ENCODE results near the gene BIRC3.

The BIRC3 gene

GRCh38 chr11:102330231-102330630, 12.9 kb downstream of the BIRC3 start:
- no peaks in the 10 kb centered on the region for H3K79me1 ChIP-seq (ENCODE audit: low read depth, low read length)
- H2BK5ac ChIP-seq (ENCODE audit: low read length), result no peak overlapping the region
- no peak overlapping the region for H2BK120ac ChIP-seq (ENCODE audit: low read depth, low read length)
- no peak overlapping the region for H3K23ac ChIP-seq (ENCODE audit: low read depth, low read length, poor library complexity)
- H2BK12ac ChIP-seq (ENCODE audit: low read length), result no peak overlapping the region
- no peaks in the 10 kb centered on the region for H3K36me3 ChIP-seq (replicated peaks in 1 of 2; ENCODE audit: control insufficient read depth in 2 of 2, insufficient read depth in 2 of 2, low read length in 2 of 2)
- no peak overlapping the region for H3K4me3 ChIP-seq (ENCODE audit: low read length in 2 of 2)
- H3K27me3 ChIP-seq (ENCODE audit: control insufficient read depth in 3 of 3, insufficient read depth in 3 of 3, low read depth in 1 of 3, low read length in 3 of 3), result no peaks in the 10 kb centered on the region
- H2AK5ac ChIP-seq (ENCODE audit: low read depth, low read length), result no peak overlapping the region
- H3K14ac ChIP-seq (ENCODE audit: low read length), result no peak overlapping the region
- no peak overlapping the region for H2AFZ ChIP-seq (ENCODE audit: low read length)
- no peak overlapping the region for H3K4ac ChIP-seq (ENCODE audit: low read length)
- H4K91ac ChIP-seq (ENCODE audit: low read depth, low read length, poor library complexity), result no peak overlapping the region
- no peak overlapping the region for H4K8ac ChIP-seq (ENCODE audit: low read depth, low read length)
- H3K4me2 ChIP-seq (ENCODE audit: insufficient read depth, low read length, poor library complexity, severe bottlenecking), result no peak overlapping the region
- H3K9ac ChIP-seq (ENCODE audit: low read depth, low read length, poor library complexity), result no peak overlapping the region
- H2BK15ac ChIP-seq (ENCODE audit: low read length), result no peak overlapping the region
- H3K27ac ChIP-seq (replicated peaks; ENCODE audit: low read length), result no peak overlapping the region
- DNase-seq (ENCODE audit: low spot score), result no peak
- H3K4me1 ChIP-seq (ENCODE audit: control insufficient read depth in 2 of 2, insufficient read depth in 1 of 2, low read depth in 1 of 2, low read length in 2 of 2), result no peaks in the 10 kb centered on the region
- no peak overlapping the region for H3K18ac ChIP-seq (ENCODE audit: low read length)
- H3K9me3 ChIP-seq (replicated peaks in 1 of 2; ENCODE audit: control insufficient read depth in 2 of 2, insufficient read depth in 1 of 2, low read depth in 1 of 2, low read length in 2 of 2), result no peaks in the 10 kb centered on the region

DNA sequence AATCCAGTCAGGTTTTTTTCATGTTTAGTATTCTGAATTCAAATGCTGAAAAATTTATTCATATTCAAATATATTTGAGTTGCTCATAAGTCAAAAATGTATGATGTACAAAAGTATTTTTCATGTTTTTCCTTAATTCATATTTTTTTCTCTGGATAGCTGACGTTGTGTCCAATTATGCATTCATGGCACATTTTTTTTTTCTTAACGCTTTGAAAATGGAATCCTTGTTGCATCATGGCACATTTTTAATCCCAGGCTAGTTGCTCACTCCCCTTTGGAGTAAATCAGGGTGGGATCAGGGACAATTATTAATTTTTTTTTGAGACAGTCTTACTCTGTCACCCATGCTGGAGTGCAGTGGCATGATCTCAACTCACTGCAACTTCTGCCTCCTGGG, 14.1 kb downstream of the BIRC3 start:
- no peak overlapping the region for H2BK12ac ChIP-seq (ENCODE audit: low read length)
- H3K9ac ChIP-seq (ENCODE audit: low read depth, low read length, poor library complexity), result no peak overlapping the region
- WGBS, 2 donors (ENCODE audit: extremely low coverage in 2 of 2, insufficient read length in 2 of 2, insufficient replicate concordance in 1 of 2), result no CpG with 5 or more reads among the region's 2 CpGs
- H3K27me3 ChIP-seq (ENCODE audit: control insufficient read depth in 3 of 3, insufficient read depth in 3 of 3, low read depth in 1 of 3, low read length in 3 of 3), result no peaks in the 10 kb centered on the region
- no peak overlapping the region for H3K23ac ChIP-seq (ENCODE audit: low read depth, low read length, poor library complexity)
- no peak overlapping the region for H3K27ac ChIP-seq (replicated peaks; ENCODE audit: low read length)
- no peak overlapping the region for H4K8ac ChIP-seq (ENCODE audit: low read depth, low read length)
- no peak overlapping the region for H3K18ac ChIP-seq (ENCODE audit: low read length)
- no peak overlapping the region for H2AK5ac ChIP-seq (ENCODE audit: low read depth, low read length)
- no peaks in the 10 kb centered on the region for H3K79me1 ChIP-seq (ENCODE audit: low read depth, low read length)
- no peak overlapping the region for H3K4ac ChIP-seq (ENCODE audit: low read length)
- no peak for DNase-seq (ENCODE audit: low spot score)
- H3K36me3 ChIP-seq (replicated peaks in 1 of 2; ENCODE audit: control insufficient read depth in 2 of 2, insufficient read depth in 2 of 2, low read length in 2 of 2), result no peaks in the 10 kb centered on the region
- H3K4me1 ChIP-seq (ENCODE audit: control insufficient read depth in 2 of 2, insufficient read depth in 1 of 2, low read depth in 1 of 2, low read length in 2 of 2), result no peaks in the 10 kb centered on the region
- H2AFZ ChIP-seq (ENCODE audit: low read length), result no peak overlapping the region
- no peaks in the 10 kb centered on the region for H3K9me3 ChIP-seq (replicated peaks in 1 of 2; ENCODE audit: control insufficient read depth in 2 of 2, insufficient read depth in 1 of 2, low read depth in 1 of 2, low read length in 2 of 2)
- H2BK120ac ChIP-seq (ENCODE audit: low read depth, low read length), result no peak overlapping the region
- H3K4me2 ChIP-seq (ENCODE audit: insufficient read depth, low read length, poor library complexity, severe bottlenecking), result no peak overlapping the region
- no peak overlapping the region for H2BK5ac ChIP-seq (ENCODE audit: low read length)
- no peak overlapping the region for H3K4me3 ChIP-seq (ENCODE audit: low read length in 2 of 2)
- H2BK15ac ChIP-seq (ENCODE audit: low read length), result no peak overlapping the region
- H4K91ac ChIP-seq (ENCODE audit: low read depth, low read length, poor library complexity), result no peak overlapping the region
- H3K14ac ChIP-seq (ENCODE audit: low read length), result no peak overlapping the region

DNA sequence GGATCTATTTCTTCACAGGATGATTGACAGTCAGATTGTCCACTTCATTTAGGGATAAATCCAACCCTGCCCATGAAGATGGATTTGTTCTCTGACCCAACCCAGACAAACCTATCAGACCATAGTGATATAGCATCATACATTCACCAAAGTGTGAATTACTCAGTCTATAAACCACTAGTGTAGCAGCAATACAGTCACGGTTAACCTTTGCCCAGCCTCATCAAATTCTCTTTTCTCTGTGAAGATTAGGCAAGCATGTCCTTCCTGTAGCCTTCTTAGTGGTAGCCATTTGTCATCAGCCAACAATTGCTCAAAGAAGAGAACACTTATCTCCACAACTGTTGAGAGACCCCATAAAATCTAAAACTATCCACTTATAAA, 15.3 kb downstream of the BIRC3 start:
- no peak for DNase-seq (ENCODE audit: low spot score)
- no CpG with 5 or more reads among the region's 1 CpG for WGBS, 2 donors (ENCODE audit: extremely low coverage in 2 of 2, insufficient read length in 2 of 2, insufficient replicate concordance in 1 of 2)
- no peak overlapping the region for H2BK5ac ChIP-seq (ENCODE audit: low read length)
- H3K4me2 ChIP-seq (ENCODE audit: insufficient read depth, low read length, poor library complexity, severe bottlenecking), result no peak overlapping the region
- no peak overlapping the region for H4K8ac ChIP-seq (ENCODE audit: low read depth, low read length)
- no peaks in the 10 kb centered on the region for H3K9me3 ChIP-seq (replicated peaks in 1 of 2; ENCODE audit: control insufficient read depth in 2 of 2, insufficient read depth in 1 of 2, low read depth in 1 of 2, low read length in 2 of 2)
- no peak overlapping the region for H3K27ac ChIP-seq (replicated peaks; ENCODE audit: low read length)
- no peak overlapping the region for H4K91ac ChIP-seq (ENCODE audit: low read depth, low read length, poor library complexity)
- H3K27me3 ChIP-seq (ENCODE audit: control insufficient read depth in 3 of 3, insufficient read depth in 3 of 3, low read depth in 1 of 3, low read length in 3 of 3), result no peaks in the 10 kb centered on the region
- no peaks in the 10 kb centered on the region for H3K4me1 ChIP-seq (ENCODE audit: control insufficient read depth in 2 of 2, insufficient read depth in 1 of 2, low read depth in 1 of 2, low read length in 2 of 2)
- H3K9ac ChIP-seq (ENCODE audit: low read depth, low read length, poor library complexity), result no peak overlapping the region
- no peak overlapping the region for H2BK15ac ChIP-seq (ENCODE audit: low read length)
- H3K79me1 ChIP-seq (ENCODE audit: low read depth, low read length), result no peaks in the 10 kb centered on the region
- H3K14ac ChIP-seq (ENCODE audit: low read length), result no peak overlapping the region
- H3K18ac ChIP-seq (ENCODE audit: low read length), result no peak overlapping the region
- no peak overlapping the region for H2AFZ ChIP-seq (ENCODE audit: low read length)
- H2BK120ac ChIP-seq (ENCODE audit: low read depth, low read length), result no peak overlapping the region
- no peak overlapping the region for H3K23ac ChIP-seq (ENCODE audit: low read depth, low read length, poor library complexity)
- no peak overlapping the region for H3K4me3 ChIP-seq (ENCODE audit: low read length in 2 of 2)
- H3K36me3 ChIP-seq (replicated peaks in 1 of 2; ENCODE audit: control insufficient read depth in 2 of 2, insufficient read depth in 2 of 2, low read length in 2 of 2), result no peaks in the 10 kb centered on the region
- H2BK12ac ChIP-seq (ENCODE audit: low read length), result no peak overlapping the region
- no peak overlapping the region for H2AK5ac ChIP-seq (ENCODE audit: low read depth, low read length)
- no peak overlapping the region for H3K4ac ChIP-seq (ENCODE audit: low read length)

- H3K18ac ChIP-seq (ENCODE audit: low read length), result no peak overlapping the region
- H3K14ac ChIP-seq (ENCODE audit: low read length), result no peak overlapping the region
- no peak overlapping the region for H3K4me2 ChIP-seq (ENCODE audit: insufficient read depth, low read length, poor library complexity, severe bottlenecking)
- H4K8ac ChIP-seq (ENCODE audit: low read depth, low read length), result no peak overlapping the region
- no peaks in the 10 kb centered on the region for H3K4me1 ChIP-seq (ENCODE audit: control insufficient read depth in 2 of 2, insufficient read depth in 1 of 2, low read depth in 1 of 2, low read length in 2 of 2)
- no peak overlapping the region for H3K9ac ChIP-seq (ENCODE audit: low read depth, low read length, poor library complexity)
- no peaks in the 10 kb centered on the region for H3K79me1 ChIP-seq (ENCODE audit: low read depth, low read length)
- no peak for DNase-seq (ENCODE audit: low spot score)
- H2BK5ac ChIP-seq (ENCODE audit: low read length), result no peak overlapping the region
- no peaks in the 10 kb centered on the region for H3K36me3 ChIP-seq (replicated peaks in 1 of 2; ENCODE audit: control insufficient read depth in 2 of 2, insufficient read depth in 2 of 2, low read length in 2 of 2)
- no peak overlapping the region for H3K4me3 ChIP-seq (ENCODE audit: low read length in 2 of 2)
- H3K27ac ChIP-seq (replicated peaks; ENCODE audit: low read length), result no peak overlapping the region
- no peak overlapping the region for H2BK120ac ChIP-seq (ENCODE audit: low read depth, low read length)
- no peak overlapping the region for H2AK5ac ChIP-seq (ENCODE audit: low read depth, low read length)
- H2AFZ ChIP-seq (ENCODE audit: low read length), result no peak overlapping the region
- H3K23ac ChIP-seq (ENCODE audit: low read depth, low read length, poor library complexity), result no peak overlapping the region
- H2BK15ac ChIP-seq (ENCODE audit: low read length), result no peak overlapping the region
- peaks cover 0 to 10% (median 0%) of the 10 kb centered on the region in 3 experiments for H3K27me3 ChIP-seq (ENCODE audit: control insufficient read depth in 3 of 3, insufficient read depth in 3 of 3, low read depth in 1 of 3, low read length in 3 of 3)
- H3K4ac ChIP-seq (ENCODE audit: low read length), result no peak overlapping the region
- no peaks in the 10 kb centered on the region for H3K9me3 ChIP-seq (replicated peaks in 1 of 2; ENCODE audit: control insufficient read depth in 2 of 2, insufficient read depth in 1 of 2, low read depth in 1 of 2, low read length in 2 of 2)
- H2BK12ac ChIP-seq (ENCODE audit: low read length), result no peak overlapping the region
- no peak overlapping the region for H4K91ac ChIP-seq (ENCODE audit: low read depth, low read length, poor library complexity)
Observed at GRCh38 chr11:102338479-102339010, 21.3 kb downstream of the BIRC3 start.
